ENCODE data around the gene DLEC1.

GRCh38 chr3:38131621-38132369 is 92.8 kb downstream of the DLEC1 start:
- TF ChIP-seq CTCF (IDR thresholded peaks at IDR 0.05), result no peak
- no peak for TF ChIP-seq POLR2A (IDR thresholded peaks at IDR 0.05)
